GM19238 (cell line): ENCODE measurements around the gene EEA1.
"Not testable (repeated sequence)": the region's sequence is repeated elsewhere in the genome, so short reads cannot be mapped to it uniquely, and the experiment has no call there.

Experiments used
- DNase-seq: peaks from one replicate; pipeline ENCODE4 v3.0.0; 2011; ENCODE audit warnings: low spot score; ENCODE audit not compliant: insufficient read length

EEA1 gene

GRCh38 chr12:92928962-92929915 lies at the start of gene EEA1:
EEA1 (minus strand) TSS chr12:92929295; CDS start chr12:92929066, 229 bp downstream.
- peak; percentile 93 for DNase-seq

DNA sequence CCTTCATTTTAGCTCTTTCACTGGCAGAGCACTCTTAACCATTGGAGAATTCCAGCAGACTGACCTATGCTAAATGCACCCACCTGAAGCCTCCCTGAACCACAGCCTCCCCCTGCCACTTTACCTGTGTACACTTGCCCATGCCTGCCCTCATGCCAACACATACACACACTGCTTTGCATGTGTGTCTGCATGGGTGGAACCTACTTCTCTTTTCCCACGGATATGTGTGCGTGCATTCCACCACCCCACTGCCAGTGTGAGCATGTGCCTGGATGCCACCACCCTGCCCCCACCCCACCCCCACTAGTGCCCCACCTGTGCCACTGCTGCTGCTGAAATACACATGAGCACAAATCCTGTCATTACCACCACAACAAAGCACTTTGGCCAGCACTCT lies 49.5 kb upstream of the EEA1 start:
- no peak for DNase-seq

GRCh38 chr12:92977326-92977725 lies 48.2 kb upstream of the EEA1 start:
- DNase-seq = no peak

DNA sequence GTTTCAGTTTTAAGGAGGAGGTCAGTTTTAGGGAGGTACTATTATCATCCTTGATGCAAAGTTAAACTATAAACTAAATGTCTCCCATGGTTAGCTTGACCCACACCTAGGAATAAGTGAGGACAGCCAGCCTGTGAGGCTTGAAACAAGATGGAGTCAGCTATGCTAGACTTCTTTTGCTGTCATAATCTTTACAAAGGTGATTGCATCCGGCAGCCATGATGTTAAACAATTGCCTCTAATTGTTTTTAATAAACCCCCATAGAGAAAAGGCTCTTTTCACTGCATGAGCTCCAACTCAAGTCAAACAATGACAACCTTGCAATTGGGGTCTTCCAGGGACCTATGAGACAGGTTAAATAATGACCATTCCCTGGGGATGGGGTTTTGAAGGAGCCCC lies 45.7 kb upstream of the EEA1 start:
- no peak for DNase-seq

DNA sequence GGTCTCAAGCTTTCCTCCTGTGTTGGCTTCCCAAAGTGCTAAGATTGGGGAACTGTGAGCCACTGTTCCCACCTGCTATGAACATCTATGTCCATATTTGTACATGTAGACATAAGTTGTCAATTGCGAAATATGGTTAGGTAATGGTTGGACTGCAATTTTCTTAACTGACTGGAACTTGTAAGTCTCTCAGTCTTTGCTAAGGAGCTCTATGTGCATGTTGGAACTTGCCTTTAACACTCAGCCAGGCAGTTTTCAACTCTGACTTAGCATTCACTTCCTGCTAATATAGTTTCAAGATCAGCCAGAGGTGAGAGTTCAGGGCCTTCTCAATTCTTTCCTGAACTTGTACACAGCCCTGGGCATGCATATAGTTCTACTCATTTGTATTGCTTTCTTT lies 44.5 kb upstream of the EEA1 start:
- no peak for DNase-seq

DNA sequence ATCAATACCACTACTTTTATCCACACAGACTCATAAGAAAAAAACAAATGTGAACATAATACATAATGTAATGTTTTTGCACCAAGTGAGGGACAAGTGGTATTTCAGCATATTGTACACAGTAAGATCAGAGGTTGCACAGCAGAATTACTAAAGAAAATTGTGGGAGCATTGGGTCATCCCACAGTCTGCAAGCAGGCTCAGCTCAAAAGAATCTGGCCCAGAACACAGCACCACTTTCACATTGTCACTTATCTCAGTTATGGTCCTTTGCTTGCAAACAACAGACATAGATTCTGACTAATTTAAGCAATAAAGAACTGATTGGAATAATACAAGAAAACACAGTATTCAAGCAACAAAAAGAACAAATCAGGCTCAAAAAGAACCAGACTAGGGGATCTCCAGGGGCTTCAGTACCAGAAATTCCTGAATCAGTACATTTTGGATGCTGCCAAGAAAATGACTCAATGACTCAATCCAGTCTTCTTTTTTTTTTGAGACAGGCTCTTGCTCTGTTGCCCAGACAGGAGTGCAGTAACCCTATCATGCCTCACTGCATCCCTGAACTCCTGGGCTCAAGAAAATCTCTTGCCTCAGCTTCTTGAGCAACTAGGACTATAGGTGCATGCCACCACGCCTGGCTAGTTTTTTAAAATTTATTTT lies 42.9 kb upstream of the EEA1 start:
- no peak for DNase-seq

DNA sequence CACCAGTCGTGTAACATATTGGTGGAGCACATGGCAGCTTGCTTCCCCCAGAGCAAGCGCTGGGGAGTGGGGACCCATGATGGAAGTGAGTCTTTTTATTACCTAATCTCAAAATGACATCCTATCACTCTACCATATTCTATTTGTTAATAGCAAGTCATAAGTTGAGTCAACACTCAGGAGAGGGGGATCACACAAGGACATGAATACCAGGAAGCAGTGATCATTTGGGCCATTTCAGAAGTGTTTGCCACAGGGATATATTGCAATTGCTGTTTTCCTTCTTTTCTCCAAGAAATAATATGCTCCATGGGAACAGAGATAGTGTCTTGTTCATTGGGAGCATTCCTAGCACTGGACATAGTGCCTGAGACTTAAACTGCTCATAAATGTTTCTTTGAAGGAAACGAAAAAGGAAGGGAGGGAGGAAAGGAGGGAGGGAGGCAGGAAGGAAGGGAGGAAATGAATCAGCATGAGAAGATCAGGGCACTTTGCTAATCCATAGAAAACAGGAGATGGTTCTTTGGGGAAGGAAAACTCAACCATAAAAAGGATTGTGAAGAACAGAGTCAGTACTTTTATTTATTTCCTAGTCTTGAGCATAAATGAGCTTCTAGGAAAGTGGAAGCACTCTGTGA lies 39.2 kb upstream of the EEA1 start:
- DNase-seq = no peak

- DNase-seq = not testable (repeated sequence)
These were observed 35.3 kb upstream of the EEA1 start for GRCh38 chr12:92964378-92964777.

- no peak for DNase-seq
These were observed 32.9 kb upstream of the EEA1 start for GRCh38 chr12:92961949-92962348.

DNA sequence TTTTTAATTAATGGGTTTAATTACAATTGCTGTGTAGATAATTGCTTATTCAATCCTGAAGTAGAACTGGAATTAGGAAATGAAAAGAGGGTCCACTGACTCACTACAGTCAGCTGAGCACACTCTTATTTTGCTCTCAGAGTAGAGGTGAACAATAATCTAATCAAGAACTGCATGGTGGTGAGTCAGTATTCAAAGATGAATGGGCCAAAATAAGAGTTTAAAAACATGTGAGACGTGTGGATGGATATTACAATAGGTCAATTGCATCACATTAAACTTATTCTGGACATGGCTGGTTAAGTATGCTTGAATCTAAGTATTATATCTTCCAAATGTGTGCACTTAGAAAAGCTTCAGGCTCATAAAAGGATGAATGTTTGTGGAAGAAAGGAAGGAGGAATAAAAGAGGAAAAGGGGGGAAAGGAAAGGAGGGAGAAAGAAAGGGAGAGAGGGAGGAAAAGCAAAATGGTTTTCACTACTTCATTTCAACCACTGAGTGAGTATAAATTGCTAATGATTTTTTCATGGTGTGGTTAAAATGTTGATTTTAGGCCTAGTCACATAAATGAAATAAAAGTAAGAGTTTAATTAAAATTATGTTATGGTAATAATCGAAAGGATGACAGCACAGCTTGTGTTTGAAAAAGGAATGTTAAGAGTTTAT lies 27.0 kb upstream of the EEA1 start:
- no peak for DNase-seq

GRCh38 chr12:92953747-92954146 lies 24.7 kb upstream of the EEA1 start:
- no peak for DNase-seq

- no peak for DNase-seq
These were observed 23.3 kb upstream of the EEA1 start for GRCh38 chr12:92952394-92952793.

DNA sequence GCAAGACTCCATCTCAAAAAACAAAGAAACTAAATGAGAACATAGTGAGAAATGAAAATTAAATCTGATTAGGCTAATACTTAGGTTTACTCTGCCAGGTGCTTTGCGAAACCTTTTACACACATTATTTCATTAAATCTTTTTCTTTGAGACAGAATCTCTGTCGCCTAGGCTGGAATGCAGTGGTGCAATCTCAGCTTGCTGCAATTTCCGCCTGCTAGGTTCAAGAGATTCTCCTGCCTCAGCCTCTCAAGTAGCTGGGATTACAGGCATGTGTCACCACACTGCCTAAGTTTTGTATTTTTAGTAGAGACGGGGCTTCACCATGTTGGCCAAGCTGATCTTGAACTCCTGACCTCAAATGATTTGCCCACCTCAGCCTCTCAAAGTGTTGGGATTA lies 21.9 kb upstream of the EEA1 start:
- no peak for DNase-seq

DNA sequence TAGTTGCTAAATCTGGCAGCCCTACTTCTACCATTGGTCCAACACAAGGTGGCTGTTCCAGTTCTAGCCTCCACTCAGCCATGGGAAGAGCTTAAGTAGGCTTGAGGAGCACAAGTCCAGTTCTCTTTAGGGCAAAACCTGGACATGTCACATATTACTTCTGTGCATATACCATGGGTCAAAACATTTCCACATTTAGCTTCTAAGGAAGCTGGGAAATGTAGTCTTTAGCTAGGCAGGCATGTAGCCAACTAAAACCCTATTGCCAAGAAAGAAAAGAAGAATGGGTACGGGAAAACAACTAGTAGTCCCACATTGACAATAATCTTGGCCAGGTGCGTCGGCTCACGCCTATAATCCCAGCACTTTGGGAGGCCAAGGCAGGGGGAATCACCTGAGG lies 20.9 kb upstream of the EEA1 start:
- no peak for DNase-seq

GRCh38 chr12:92949466-92949865 lies 20.4 kb upstream of the EEA1 start:
- no peak for DNase-seq

DNA sequence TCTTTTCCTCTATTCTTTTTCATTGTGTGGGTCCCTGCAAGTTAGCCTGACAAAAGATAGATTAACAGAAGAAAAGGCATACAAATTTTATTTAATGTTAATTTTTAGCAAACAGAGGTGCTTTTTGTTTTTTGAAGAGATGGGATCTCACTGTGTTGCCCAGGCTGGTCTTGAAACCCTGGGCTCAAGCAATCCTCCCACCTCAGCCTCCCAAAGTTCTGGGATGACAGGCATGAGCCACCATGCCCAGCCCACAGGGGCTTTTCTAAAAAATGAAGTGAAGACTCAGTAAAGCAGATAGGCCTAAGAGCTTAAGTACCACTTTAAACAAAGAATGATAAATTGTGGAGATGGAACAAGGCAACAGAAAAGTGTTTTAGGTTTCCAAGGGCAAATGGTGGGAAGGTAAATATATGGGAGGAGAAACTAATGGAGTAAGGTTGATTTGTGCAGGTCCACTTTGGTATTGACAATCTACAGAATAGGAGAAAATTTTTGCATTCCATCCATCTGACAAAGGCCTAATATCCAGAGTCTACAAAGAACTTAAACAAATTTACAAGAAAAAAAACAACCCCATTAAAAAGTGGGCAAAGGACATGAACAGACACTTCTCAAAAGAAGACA lies 18.6 kb upstream of the EEA1 start:
- no peak for DNase-seq

DNA sequence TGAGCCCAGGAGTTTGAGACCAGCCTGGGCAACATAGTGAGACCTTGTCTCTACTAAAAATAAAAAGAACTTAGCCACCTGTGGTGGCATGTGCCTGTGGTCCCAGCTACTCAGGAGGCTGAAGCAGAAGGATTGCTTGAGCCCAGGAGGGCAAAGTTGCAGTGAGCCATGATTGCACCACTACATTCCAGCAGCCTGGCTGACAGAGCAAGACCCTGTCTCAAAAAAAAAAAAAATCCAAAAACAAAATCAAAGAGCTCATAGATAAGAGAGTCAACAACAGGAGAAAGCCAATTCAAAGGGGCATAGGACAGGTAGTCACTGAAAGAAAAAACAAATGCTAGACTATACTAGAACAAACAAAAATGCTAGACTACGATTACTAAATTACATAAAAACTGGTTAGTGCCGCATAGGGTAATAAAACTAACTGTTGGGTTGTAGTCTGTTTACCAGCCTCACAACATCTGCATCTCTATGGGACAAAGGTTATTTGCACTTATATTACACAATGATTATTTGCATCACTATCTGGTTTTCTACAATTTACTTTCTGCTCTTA lies 16.6 kb upstream of the EEA1 start:
- DNase-seq = no peak

GRCh38 chr12:92943482-92944250 lies 14.6 kb upstream of the EEA1 start:
- DNase-seq = no peak

GRCh38 chr12:92942905-92943304 lies 13.8 kb upstream of the EEA1 start:
- no peak for DNase-seq

DNA sequence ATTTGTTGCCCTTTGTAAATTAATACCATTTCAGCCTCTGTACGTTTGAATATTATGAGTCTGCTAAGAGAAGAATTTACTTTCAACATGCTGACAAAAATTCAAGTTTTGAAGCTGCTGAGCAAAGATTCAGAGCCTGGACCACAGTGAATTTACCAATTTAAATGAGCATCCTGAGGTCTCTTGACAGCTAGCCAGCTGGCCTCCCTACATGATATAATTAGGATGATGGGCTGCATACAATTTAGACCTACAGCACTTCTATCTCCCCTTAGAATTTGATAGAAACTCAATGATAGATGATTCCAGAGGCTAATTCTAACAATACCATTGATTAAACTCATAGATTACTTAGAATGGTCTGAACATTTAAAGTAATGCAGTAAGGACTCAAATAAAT lies 10.0 kb upstream of the EEA1 start:
- DNase-seq = no peak
